KOPT-K1 (cell line): ENCODE data around the gene PXMP4.

Source experiments
- H3K27ac ChIP-seq: fragments of 200-600 bp; sonication (generic); 2 replicates; pipeline ENCODE4 v1.5.1; 2016; ENCODE audit warnings: antibody characterized with exemption, mild to moderate bottlenecking, low read depth, low read length; ENCODE audit not compliant: poor library complexity, severe bottlenecking
- H3K36me3 ChIP-seq: fragments of 200-600 bp; sonication (generic); 2 replicates; pipeline ENCODE4 v1.5.1; 2017; ENCODE audit warnings: antibody characterized with exemption, mild to moderate bottlenecking, low read length, moderate library complexity; ENCODE audit not compliant: insufficient read depth
- H3K9me3 ChIP-seq: fragments of 200-600 bp; sonication (generic); 2 replicates; pipeline ENCODE4 v1.5.1; 2017; ENCODE audit warnings: antibody characterized with exemption, low read length, mild to moderate bottlenecking; ENCODE audit not compliant: insufficient read depth, poor library complexity, severe bottlenecking

The PXMP4 gene

GRCh38 chr20:33674294-33675135 is 45.6 kb downstream of the PXMP4 start, which contains the start of gene NECAB3:
NECAB3 (minus strand) TSS chr20:33674428; CDS start chr20:33674352, 76 bp downstream.
- H3K27ac ChIP-seq, result no peak within 1 kb of the TSS
- H3K36me3 ChIP-seq, result peaks cover 96% of the 10 kb centered on the region
- no peaks in the 10 kb centered on the region for H3K9me3 ChIP-seq

GRCh38 chr20:33673410-33674293 is 46.5 kb downstream of the PXMP4 start:
- Histone ChIP-seq H3K27ac (no peak overlapping the region), H3K36me3 (peaks cover 96% of the 10 kb centered on the region)

GRCh38 chr20:33673114-33673409 is 47.0 kb downstream of the PXMP4 start:
- H3K27ac ChIP-seq, result no peak overlapping the region
- peaks cover 96% of the 10 kb centered on the region for H3K36me3 ChIP-seq
- no peaks in the 10 kb centered on the region for H3K9me3 ChIP-seq

More at GRCh38 chr20:33673410-33674293, 46.5 kb downstream of the PXMP4 start:
- no peaks in the 10 kb centered on the region for H3K9me3 ChIP-seq

GRCh38 chr20:33672426-33673113 is 47.5 kb downstream of the PXMP4 start:
- Histone ChIP-seq H3K36me3 (peaks cover 96% of the 10 kb centered on the region), H3K27ac (no peak overlapping the region), H3K9me3 (no peaks in the 10 kb centered on the region)

- no peaks in the 10 kb centered on the region for H3K9me3 ChIP-seq
- H3K27ac ChIP-seq, result no peak overlapping the region
- H3K36me3 ChIP-seq, result peaks cover 96% of the 10 kb centered on the region
Observed at GRCh38 chr20:33671573-33672288, 48.4 kb downstream of the PXMP4 start.

GRCh38 chr20:33670715-33671499 is 49.2 kb downstream of the PXMP4 start:
- Histone ChIP-seq H3K9me3 (no peaks in the 10 kb centered on the region), H3K36me3 (peaks cover 96% of the 10 kb centered on the region), H3K27ac (no peak overlapping the region)

GRCh38 chr20:33669873-33670640 is 50.1 kb downstream of the PXMP4 start:
- no peaks in the 10 kb centered on the region for H3K9me3 ChIP-seq
- H3K27ac ChIP-seq, result no peak overlapping the region
- peaks cover 87% of the 10 kb centered on the region for H3K36me3 ChIP-seq

GRCh38 chr20:33669224-33669623 is 50.9 kb downstream of the PXMP4 start:
- Histone ChIP-seq H3K36me3 (peaks cover 80% of the 10 kb centered on the region), H3K27ac (no peak overlapping the region), H3K9me3 (no peaks in the 10 kb centered on the region)

GRCh38 chr20:33668466-33669155 is 51.5 kb downstream of the PXMP4 start:
- Histone ChIP-seq H3K36me3 (peaks cover 76% of the 10 kb centered on the region), H3K9me3 (no peaks in the 10 kb centered on the region), H3K27ac (no peak overlapping the region)

- H3K36me3 ChIP-seq, result peaks cover 69% of the 10 kb centered on the region
- no peak overlapping the region for H3K27ac ChIP-seq
- H3K9me3 ChIP-seq, result no peaks in the 10 kb centered on the region
Observed at GRCh38 chr20:33667676-33668465, 52.2 kb downstream of the PXMP4 start.

GRCh38 chr20:33667245-33667675 is 52.9 kb downstream of the PXMP4 start:
- H3K27ac ChIP-seq, result no peak overlapping the region
- peaks cover 63% of the 10 kb centered on the region for H3K36me3 ChIP-seq
- no peaks in the 10 kb centered on the region for H3K9me3 ChIP-seq
